Erythroblast (primary cell): ENCODE results near the gene IL22RA1.

Experiments
- GATA1 ChIP-seq: IDR thresholded peaks from 2 replicates; pipeline ENCODE4 v1.6.1; 2011; ENCODE audit warnings: low read depth, mild to moderate bottlenecking, control low read depth, low read length, moderate library complexity
- POLR2A ChIP-seq: IDR thresholded peaks from 2 replicates; pipeline ENCODE4 v1.6.1; 2011; ENCODE audit warnings: mild to moderate bottlenecking, low read length

DNA sequence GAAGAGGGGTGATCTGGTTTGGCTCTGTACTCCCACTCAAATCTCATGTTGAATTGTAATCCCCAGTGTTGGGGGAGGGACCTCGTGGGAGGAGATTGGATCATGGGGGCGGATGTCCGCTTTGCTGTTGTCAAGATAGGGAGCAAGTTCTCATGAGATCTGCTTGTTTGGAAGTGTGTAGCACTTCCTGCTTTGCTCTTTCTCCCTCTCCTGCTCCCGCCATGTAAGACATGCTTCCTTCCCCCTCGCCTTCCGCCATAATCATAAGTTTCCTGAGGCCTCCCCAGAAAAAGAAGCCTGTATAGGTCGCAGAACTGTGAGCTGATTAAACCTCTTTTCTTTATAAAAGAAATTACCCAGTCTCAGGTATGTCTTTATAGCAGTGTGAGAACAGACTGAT, 58.9 kb downstream of the IL22RA1 start:
- no peak for TF ChIP-seq POLR2A
- no peak for TF ChIP-seq GATA1
